Astrocyte (in vitro differentiated cells and primary cell): ENCODE measurements around the gene TAF4.

Source experiments
- CTCF ChIP-seq: IDR thresholded peaks from 2 replicates; pipeline ENCODE4 v1.5.1; 2011; ENCODE audit warnings: low read depth, mild to moderate bottlenecking, inconsistent platforms, low read length, moderate library complexity; ENCODE audit not compliant: insufficient read depth
- EZH2 ChIP-seq: IDR thresholded peaks from 2 replicates; pipeline ENCODE4 v1.6.1; 2012; ENCODE audit warnings: mild to moderate bottlenecking, low read length, inconsistent platforms; ENCODE audit not compliant: insufficient read depth

- TF ChIP-seq CTCF (no peak), EZH2 (no peak)
Measured at GRCh38 chr20:61932199-61932592, 133.5 kb downstream of the TAF4 start.
